Measurements from ENCODE around the gene MRPL14.
"Not testable (repeated sequence)": the region's sequence is repeated elsewhere in the genome, so short reads cannot be mapped to it uniquely, and the experiment has no call there.

The MRPL14 gene

GRCh38 chr6:44149369-44150012, 22.2 kb upstream of the MRPL14 start:
- DNase-seq: no peak

DNA sequence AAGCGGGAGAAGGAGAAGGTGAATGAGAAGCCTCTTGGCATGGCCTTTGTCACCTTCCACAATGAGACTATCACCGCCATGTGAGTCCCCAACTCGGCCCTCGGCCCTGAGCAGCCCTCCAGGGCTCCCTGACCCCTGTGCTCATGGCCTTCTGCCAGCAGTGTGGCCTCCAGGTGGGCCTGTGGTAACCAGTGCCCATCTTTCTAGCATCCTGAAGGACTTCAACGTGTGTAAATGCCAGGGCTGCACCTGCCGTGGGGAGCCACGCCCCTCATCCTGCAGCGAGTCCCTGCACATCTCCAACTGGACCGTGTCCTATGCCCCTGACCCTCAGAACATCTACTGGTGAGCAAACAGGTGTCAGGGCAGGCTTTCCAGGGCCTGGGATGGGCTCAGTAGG, 21.1 kb upstream of the MRPL14 start:
- no peak for DNase-seq

DNA sequence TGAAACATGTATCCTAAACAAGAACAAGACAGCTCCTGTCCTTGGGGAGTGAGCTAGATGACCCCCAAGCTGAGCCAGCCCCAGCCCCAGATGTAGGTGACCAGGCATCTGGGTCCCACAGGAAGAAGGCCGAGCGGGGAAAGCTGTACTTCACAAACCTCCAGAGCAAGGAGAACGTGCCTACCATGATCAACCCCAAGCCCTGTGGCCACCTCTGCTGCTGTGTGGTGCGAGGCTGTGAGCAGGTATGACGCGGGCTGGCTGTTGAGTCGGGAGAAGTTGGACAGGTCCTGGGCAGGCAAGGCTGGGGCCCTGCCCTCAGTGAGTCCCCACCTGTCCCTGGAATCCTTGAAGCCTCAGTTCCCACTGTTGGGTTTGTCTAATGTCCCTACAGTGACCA, 20.0 kb upstream of the MRPL14 start:
- no peak for DNase-seq

DNA sequence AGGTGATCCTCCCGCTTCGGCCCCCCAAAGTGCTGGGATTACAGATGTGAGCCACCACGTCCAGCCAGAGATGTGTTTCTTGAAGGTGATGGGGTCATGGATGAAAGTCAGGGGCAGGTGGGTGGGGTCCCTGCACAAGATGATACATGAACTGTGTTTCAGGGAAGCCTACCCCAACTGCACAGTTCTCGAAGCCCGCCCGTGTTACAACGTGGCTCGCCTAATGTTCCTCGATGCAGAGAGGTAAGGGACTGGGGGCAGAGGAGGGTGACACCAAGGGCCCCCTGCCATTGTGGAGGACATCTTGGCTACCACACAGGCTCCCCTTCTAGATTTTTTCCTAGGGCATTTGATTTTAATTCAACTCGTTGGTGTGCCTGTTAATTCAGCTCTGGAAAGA, 19.4 kb upstream of the MRPL14 start:
- DNase-seq: no peak

DNA sequence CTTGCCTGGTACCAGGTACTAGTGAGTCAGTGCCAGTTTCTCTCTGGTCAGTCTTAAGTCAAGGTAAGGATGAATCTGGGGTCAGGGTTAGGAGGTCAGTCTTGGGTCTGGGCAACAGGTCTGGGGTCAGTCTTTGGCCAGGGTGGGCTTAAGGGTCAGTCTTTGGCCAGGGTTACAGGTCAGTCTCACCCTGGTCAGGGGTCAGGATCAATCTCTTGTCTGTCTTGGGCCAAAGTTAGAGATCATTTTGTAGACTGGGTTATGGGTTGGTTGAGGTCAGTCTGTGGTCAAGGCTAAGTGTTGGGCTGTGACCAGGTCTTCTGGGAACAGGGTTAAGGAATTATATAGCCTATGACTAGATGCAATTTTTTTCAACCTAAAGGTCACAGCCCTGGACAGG, 18.6 kb upstream of the MRPL14 start:
- DNase-seq: no peak

DNA sequence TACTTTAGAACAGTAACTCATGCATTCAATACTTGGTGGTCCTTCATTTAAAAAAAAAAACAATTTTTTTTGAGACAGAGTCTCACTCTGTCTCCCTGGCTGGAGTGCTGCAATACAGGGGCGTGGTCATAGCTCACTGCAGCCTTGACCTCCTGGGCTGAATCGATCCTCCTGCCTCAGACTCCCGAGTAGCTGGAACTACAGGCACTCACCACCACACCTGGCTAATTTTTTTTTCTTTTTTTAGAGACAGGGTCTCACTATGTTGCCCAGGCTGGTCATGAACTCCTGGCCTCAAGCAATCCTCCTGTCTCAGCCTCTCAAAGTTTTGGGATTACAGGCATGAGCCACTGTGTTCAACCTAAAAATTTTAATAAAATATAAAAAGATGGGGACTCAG, 17.3 kb upstream of the MRPL14 start:
- not testable (repeated sequence) for DNase-seq

GRCh38 chr6:44143731-44144130, 16.5 kb upstream of the MRPL14 start:
- no peak for DNase-seq

- no peak for DNase-seq
Observed at GRCh38 chr6:44142835-44143234, 15.6 kb upstream of the MRPL14 start.

DNA sequence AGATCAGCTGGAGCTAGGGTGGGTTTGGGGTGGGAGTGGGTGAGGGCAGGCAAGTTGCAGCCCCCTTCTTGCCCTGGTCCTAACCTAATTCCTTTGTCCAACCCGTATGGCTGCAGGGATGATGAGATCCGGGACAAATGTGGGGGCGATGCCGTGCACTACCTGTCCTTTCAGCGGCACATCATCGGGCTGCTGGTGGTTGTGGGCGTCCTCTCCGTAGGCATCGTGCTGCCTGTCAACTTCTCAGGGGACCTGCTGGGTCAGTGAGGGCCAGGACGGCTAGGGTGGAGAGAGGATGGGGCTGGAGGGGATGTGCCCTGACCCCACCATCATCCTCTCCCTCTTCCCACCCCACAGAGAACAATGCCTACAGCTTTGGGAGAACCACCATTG, 12.1 kb upstream of the MRPL14 start:
- DNase-seq: no peak

- DNase-seq: no peak
Observed at GRCh38 chr6:44138717-44139350, 11.6 kb upstream of the MRPL14 start.

- DNase-seq: no peak
Observed at GRCh38 chr6:44135875-44136274, 8.6 kb upstream of the MRPL14 start.

GRCh38 chr6:44135173-44135758, 8.0 kb upstream of the MRPL14 start:
- DNase-seq: no peak

DNA sequence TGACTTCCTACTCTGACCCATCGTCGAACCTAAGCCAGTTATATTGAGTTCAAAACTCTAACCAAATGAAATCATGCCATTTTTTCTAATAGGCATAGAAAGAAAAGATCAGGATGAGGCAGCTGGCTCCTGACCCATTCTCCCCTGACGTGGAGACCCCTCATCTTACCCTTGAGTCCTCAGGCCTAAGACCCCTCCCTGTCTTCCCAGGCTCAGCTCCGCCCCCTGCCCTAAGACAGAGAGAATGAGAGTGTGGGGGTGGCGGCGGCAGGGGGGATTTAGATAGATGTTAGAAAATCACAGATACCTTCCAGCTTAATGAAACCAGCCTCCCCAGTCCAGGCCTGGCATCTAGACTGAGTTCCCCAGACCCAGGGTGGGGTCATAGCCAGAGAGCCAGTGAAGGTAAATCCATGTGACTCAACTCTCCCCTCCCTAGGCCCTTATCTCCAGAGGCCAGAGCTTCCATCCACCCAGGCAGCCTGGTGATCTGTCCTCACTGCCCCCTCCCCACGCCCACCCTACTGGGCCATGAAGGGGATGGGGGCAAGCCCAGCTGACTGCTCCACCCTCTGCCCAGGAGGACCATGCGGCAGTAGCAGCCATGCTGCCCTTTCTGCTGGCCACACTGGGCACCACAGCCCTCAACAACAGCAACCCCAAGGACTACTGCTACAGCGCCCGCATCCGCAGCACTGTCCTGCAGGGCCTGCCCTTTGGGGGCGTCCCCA, 6.9 kb upstream of the MRPL14 start:
- no peak for DNase-seq

GRCh38 chr6:44133003-44133931, 6.0 kb upstream of the MRPL14 start:
- no peak for DNase-seq

DNA sequence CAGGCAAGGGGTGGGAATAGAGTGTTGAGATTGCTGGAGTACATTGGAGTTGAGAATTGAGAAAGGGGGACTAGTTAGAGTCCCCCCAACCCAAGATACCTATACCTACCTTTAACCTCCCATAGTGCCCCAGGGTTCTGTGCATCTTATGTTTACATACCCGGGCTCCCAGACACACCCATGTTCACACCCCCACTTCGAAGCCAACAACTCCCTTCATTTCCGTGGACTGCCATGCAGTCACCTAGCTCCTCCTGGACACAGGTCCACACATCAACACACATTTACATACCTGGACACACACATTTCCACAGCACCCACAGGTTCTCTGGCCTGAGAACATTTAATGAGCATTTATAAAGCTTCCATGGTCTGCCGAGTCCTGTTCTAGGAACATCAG, 5.2 kb upstream of the MRPL14 start:
- no peak for DNase-seq

- DNase-seq: no peak
Observed at GRCh38 chr6:44131892-44132291, 4.6 kb upstream of the MRPL14 start.

DNA sequence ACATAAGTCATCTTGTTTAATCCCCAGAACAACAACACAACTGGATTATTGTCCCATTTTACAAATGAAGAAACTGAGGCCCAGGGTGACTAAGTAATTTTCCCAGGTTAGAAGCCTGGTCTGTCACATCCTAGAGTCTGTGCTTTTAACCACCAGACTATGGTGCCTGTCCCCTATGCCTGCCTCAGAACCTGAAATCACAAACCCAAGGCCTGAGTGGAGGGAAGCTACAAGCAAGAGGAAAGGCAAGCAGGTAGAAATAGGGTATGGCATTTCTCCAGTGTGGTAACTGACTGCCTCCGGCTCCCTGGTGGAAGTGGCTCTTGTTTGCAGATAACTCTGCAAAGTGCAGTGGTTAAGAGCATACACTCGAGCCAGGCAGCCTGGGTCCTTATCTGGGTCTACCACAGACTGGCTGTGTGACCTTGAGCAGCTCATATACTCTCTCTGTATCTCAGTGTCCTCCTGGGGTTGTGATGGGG, 2.6 kb upstream of the MRPL14 start:
- DNase-seq: no peak

- DNase-seq: no peak
Observed at GRCh38 chr6:44128020-44128917, 1.0 kb upstream of the MRPL14 start.

GRCh38 chr6:44126320-44127149, 717 bp downstream of the MRPL14 start:
- DNase-seq: no peak

DNA sequence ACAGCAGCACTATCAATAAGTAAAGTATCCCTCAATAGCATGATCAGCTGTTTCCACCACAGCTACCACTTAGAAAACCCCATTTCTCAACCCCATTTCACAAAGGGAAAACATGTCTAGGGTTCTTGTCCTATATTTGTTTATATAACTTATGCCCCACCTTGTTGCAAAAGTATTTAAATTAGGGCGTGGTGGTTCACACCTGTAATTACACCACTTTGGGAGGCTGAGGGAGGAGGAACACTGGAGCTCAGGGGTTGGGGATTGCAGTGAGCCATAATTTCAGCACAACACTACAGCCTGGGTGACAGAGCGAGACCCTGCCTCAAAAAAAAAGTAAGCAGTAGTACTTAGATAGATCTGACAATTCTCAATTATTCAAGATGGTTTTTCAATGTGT, 3.7 kb downstream of the MRPL14 start:
- no peak for DNase-seq

- DNase-seq: no peak
Observed at GRCh38 chr6:44122801-44123200, 4.5 kb downstream of the MRPL14 start.
